Nucleus accumbens (tissue), 56 donors: ENCODE measurements around the gene ABCB8.

Experiments
- DNase-seq, 56 donors: peaks; one replicate each; lab custom pipeline; 2025; lab: John Stamatoyannopoulos, UW

ABCB8 gene

GRCh38 chr7:151094675-151095074 is 66.4 kb downstream of the ABCB8 start:
- DNase-seq = no peak

GRCh38 chr7:151095123-151095797 is 67.0 kb downstream of the ABCB8 start:
- no peak for DNase-seq

DNA sequence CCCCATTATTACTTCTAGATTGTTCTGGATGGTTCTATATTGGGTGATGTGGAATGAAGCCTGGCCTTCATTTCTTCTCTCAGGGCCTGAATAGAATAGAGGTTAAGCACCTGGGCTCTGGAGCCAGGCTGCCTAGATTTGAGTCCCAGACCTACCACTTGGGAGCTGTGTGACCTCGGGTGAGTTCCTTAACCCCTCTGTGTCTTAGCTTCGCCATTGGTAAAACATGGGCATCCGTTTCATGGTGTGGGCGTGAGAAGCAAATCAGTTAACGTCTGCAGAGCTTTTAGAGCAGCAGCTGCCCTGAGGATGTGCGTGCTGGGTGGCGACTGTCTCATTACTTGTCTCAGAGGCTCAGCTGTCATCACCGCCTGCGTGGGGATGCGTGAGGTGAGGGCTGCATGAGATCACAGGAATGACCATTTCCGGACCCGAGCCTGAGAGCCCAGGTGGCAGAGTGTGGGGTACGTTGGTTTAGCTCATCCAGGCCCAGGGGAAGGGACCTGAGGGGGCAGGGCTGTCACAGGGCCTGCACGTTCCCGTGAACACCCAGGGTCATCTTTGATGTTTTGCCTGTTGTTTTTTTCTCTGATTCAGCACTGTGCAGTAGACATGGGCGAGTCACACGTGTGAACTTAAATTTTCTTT is 67.7 kb downstream of the ABCB8 start:
- no peak for DNase-seq
